Skin of body (tissue), 3 donors: Measurements from ENCODE around the gene SPAG4. TPM values are rescaled to one million over a fixed set of nuclear protein-coding genes. Genes with fewer than 3 reads are reported as not detected.
A peak's percentile ranks its signal among the peaks of the same experiment; 100 is the strongest.

Experiments
- DNase-seq: peaks from one replicate; lab custom pipeline; 2025; lab: John Stamatoyannopoulos, UW
- small RNA-seq: library from RNA; depleted of rRNA; stranded (forward); fragments of <200 nt; gene quantifications from one replicate; pipeline ENCODE3, GENCODE V24; 2014; ENCODE audit warnings: low replicate concordance
- total RNA-seq: library from RNA; depleted of rRNA; stranded (reverse); fragments of >200 nt; gene quantifications from one replicate; pipeline ENCODE4 v1.2.3, GENCODE V29; 2014

SPAG4 gene
- total RNA-seq, 1 donor from 2014 or later: not detected

DNA sequence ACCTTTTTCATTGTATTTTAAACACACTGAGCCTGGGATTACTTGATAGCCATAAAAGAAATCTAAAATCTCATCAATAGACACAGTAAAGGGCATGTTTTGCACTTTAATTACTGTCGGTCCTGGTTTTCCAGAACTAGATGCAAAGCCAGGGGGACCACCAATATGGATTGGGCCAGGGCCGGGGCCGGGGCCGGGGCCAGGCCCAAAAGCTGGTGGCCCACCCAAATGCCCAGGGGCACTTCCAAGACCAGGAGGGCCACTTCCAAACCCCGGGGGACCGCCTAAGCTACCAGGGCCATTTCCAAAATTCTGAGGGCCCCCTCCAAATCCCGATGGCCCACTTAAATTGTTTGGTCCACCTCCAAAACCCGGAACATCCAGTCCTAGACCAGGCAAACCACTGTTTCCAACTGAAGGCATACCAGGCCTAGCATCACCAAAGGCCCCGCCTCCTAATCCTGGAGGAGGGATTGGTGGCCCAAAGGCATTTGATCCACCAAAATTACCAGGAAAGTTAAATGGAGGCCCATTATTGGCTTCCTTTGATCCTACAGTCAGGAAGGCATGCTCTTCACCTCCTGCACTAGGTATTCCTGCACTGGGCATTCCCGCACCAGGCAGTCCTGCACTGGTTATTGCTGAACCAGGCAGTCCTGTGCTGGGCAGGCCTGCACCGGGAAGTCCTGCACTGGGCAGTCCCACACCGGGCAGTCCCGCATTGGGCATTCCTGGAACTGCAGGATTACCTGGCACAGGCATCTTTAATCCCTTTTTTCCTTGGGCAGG, 37.2 kb downstream of the SPAG4 start:
- DNase-seq: no peak

DNA sequence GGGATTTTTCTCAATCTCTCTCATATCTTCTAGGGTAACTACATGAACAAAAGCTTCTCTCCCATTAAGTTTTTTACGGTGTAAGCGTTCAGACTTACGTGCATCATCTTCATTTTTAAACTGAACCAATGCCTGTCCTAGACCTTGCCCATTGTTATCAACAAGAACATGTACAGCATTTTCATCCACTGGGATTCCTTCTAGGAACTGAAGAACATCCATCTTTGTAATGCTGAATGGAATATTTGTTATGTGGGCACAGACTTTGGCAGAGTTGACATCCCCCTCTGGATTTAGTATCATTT, 37.8 kb downstream of the SPAG4 start:
- DNase-seq: no peak

DNA sequence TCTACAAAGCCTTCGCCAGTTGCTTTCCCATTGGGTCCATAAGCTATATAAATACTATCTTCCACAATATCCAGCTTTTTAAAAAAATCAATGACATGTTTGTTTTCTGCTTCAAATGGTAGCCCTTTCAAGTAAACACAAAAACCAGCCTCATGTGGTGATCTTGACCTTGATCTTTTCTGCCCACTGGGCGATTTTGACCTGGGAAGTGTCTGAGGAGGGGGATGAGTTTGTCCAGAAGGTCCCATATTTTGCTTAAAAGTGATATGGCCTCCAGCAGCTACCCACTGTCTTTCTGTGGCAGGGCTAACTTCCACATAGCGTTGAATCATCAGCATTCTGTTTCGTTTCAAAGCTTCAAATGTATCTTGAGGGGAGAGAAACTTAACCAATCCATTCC, 38.3 kb downstream of the SPAG4 start:
- no peak for DNase-seq

GRCh38 chr20:35654415-35654814, 38.8 kb downstream of the SPAG4 start:
- DNase-seq: no peak

- DNase-seq: no peak
These were observed 41.6 kb downstream of the SPAG4 start for GRCh38 chr20:35657271-35657670.

GRCh38 chr20:35660122-35660937, 44.7 kb downstream of the SPAG4 start:
- no peak for DNase-seq

GRCh38 chr20:35661053-35661452, 45.4 kb downstream of the SPAG4 start:
- no peak for DNase-seq

DNA sequence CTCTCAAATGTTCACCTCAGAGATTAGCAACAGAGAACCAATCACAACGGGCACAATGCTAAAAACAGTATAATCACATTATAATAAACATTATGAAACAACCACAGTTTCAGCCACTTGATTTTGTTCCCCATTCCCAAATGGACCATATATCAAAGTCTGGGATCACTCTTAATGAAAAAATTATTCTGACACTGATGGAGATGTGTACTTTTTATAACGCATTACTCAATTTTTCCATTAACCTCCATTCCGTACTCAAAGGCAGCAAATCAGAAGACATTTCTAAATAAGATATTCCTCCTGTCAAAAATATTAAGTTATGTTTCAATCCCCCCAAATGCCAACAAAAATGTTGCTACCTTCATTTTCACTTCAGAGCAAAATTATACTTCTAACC, 46.3 kb downstream of the SPAG4 start:
- no peak for DNase-seq

GRCh38 chr20:35662551-35662950, 46.9 kb downstream of the SPAG4 start:
- no peak for DNase-seq

GRCh38 chr20:35663516-35664465, 48.2 kb downstream of the SPAG4 start:
- DNase-seq: no peak

- peak; percentile 96 for DNase-seq
These were observed 49.0 kb downstream of the SPAG4 start, which contains the start of the genes CPNE1 and RBM12 for GRCh38 chr20:35664466-35665206. Gene CPNE1 (minus strand): TSS chr20:35664900. CDS start chr20:35632923, 31,977 bp downstream. Gene RBM12 (minus strand): TSS chr20:35664900. CDS start chr20:35655322, 9,578 bp downstream.

- no peak for DNase-seq
These were observed 50.3 kb downstream of the SPAG4 start for GRCh38 chr20:35665949-35666288.

- DNase-seq: no peak
These were observed 53.6 kb downstream of the SPAG4 start for GRCh38 chr20:35669221-35669620.

DNA sequence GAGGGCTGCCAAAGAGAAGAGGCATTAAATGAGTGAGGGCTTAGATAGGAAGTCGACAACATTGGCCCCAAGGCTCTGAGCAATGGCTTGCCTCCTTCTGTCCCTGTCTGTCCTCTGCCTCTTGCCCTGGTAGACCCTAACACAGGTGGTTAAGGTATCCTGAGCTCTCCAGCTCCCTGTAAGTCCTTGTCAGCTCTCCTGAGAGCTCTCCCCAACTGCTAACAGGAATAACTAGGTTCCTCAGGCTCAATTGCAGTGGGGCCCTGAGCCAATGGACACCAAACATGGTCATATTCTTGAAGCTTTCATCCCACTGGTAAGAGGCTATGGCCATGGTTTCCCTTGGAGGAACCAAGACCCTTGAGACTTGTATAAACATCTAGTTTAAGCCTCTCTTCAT, 54.1 kb downstream of the SPAG4 start:
- DNase-seq: no peak

Small RNAs within 50 kb of the gene (small RNA-seq; reads per million reads assigned to genes)
- not detected for gene RNU6-759P
- not detected for gene RPL37P1

Other genes starting within 250 kb of the SPAG4 start
- 46.4 TPM for gene UQCC1, start 203.9 kb upstream of the SPAG4 start, total RNA-seq
- 0.49 TPM for gene GDF5, start 177.6 kb upstream of the SPAG4 start, total RNA-seq
- gene CEP250, start 160.2 kb upstream of the SPAG4 start, total RNA-seq: 23.1 TPM
- not detected for gene C20orf173, start 86.2 kb upstream of the SPAG4 start, total RNA-seq
- 164 TPM for gene ERGIC3, start 73.8 kb upstream of the SPAG4 start, total RNA-seq
- gene CPNE1, start 49.1 kb downstream of the SPAG4 start, total RNA-seq: 81.2 TPM
- 39.2 TPM for gene RBM12, start 49.1 kb downstream of the SPAG4 start, total RNA-seq
- 18.9 TPM for gene NFS1, start 83.5 kb downstream of the SPAG4 start, total RNA-seq
- gene ROMO1, start 83.6 kb downstream of the SPAG4 start, total RNA-seq: 102 TPM
- gene RBM39, start 126.4 kb downstream of the SPAG4 start, total RNA-seq: 429 TPM
- gene PHF20, start 156.2 kb downstream of the SPAG4 start, total RNA-seq: 25.4 TPM